DOHH2 (cell line): ENCODE results near the gene ALAS1.

Source experiments
- H3F3A ChIP-seq: fragments of 200-600 bp; sonication (generic), shearing (Covaris generic); 2 replicates; pipeline ENCODE4 v1.6.0; 2016; ENCODE audit warnings: antibody characterized with exemption, mild to moderate bottlenecking; ENCODE audit not compliant: control insufficient read depth, insufficient read depth
- H3K27ac ChIP-seq: fragments of 200-600 bp; sonication (generic); 2 replicates; pipeline ENCODE4 v1.5.1; 2014; ENCODE audit warnings: low read depth, mild to moderate bottlenecking, low read length, moderate library complexity
- H3K27me3 ChIP-seq: fragments of 200-600 bp; sonication (generic); 2 replicates; pipeline ENCODE4 v1.6.1; 2014; ENCODE audit warnings: mild to moderate bottlenecking, low read length, mixed read lengths; ENCODE audit not compliant: control insufficient read depth
- H3K36me3 ChIP-seq: fragments of 200-600 bp; sonication (generic); 2 replicates; pipeline ENCODE4 v1.6.1; 2014; ENCODE audit warnings: mild to moderate bottlenecking, low read length, moderate library complexity, mixed read lengths; ENCODE audit not compliant: control insufficient read depth
- H3K4me1 ChIP-seq: fragments of 200-600 bp; sonication (generic); 2 replicates; pipeline ENCODE4 v1.6.1; 2014; ENCODE audit warnings: mild to moderate bottlenecking, low read length, mixed read lengths; ENCODE audit not compliant: control insufficient read depth
- H3K4me2 ChIP-seq: fragments of 200-600 bp; sonication (generic); 2 replicates; pipeline ENCODE4 v1.6.0; 2014; ENCODE audit warnings: mild to moderate bottlenecking, low read length, moderate library complexity
- H3K4me3 ChIP-seq: fragments of 200-600 bp; sonication (generic); 2 replicates; pipeline ENCODE4 v1.5.1; 2014; ENCODE audit warnings: mild to moderate bottlenecking, low read length, mixed read lengths
- H3K79me2 ChIP-seq: fragments of 200-600 bp; sonication (generic); 2 replicates; pipeline ENCODE4 v1.6.1; 2014; ENCODE audit warnings: mild to moderate bottlenecking, low read length, mixed read lengths; ENCODE audit not compliant: control insufficient read depth
- H3K9me2 ChIP-seq: fragments of 200-600 bp; sonication (generic); replicated peaks from 2 replicates; pipeline ENCODE4 v1.6.1; 2014; ENCODE audit warnings: mild to moderate bottlenecking, low read length, mixed read lengths; ENCODE audit not compliant: control insufficient read depth
- H3K9me3 ChIP-seq: fragments of 200-600 bp; sonication (generic); 2 replicates; pipeline ENCODE4 v1.6.1; 2014; ENCODE audit warnings: antibody characterized with exemption, low read length, mixed read lengths; ENCODE audit not compliant: control insufficient read depth, insufficient read depth
- H4K20me1 ChIP-seq: fragments of 200-600 bp; sonication (generic); 2 replicates; pipeline ENCODE4 v1.6.0; 2014; ENCODE audit warnings: low read depth, mild to moderate bottlenecking, antibody characterized with exemption, low read length, moderate library complexity; ENCODE audit not compliant: control insufficient read depth, insufficient read depth
- CTCF ChIP-seq: fragments of 200-600 bp; sonication (generic); IDR thresholded peaks from one replicate; pipeline ENCODE4 v1.5.1; 2014; ENCODE audit warnings: antibody characterized with exemption, mild to moderate bottlenecking, low read depth, low read length; ENCODE audit not compliant: poor library complexity, severe bottlenecking
- EZH2phosphoT487 ChIP-seq: fragments of 200-600 bp; sonication (generic); IDR thresholded peaks from 2 replicates; pipeline ENCODE4 v1.6.1; 2017; ENCODE audit warnings: borderline replicate concordance, mild to moderate bottlenecking, antibody characterized with exemption, low read length, moderate library complexity, mixed read lengths

The ALAS1 gene

GRCh38 chr3:52203701-52204100, 5.7 kb downstream of the ALAS1 start:
- Histone ChIP-seq H3K27ac (no peak overlapping the region), H3K4me3 (no peak overlapping the region), H3K4me1 (peaks cover 31% of the 10 kb centered on the region), H4K20me1 (no peaks in the 10 kb centered on the region; the same call in 1 of the 2 replicates), H3K9me3 (no peaks in the 10 kb centered on the region), H3K9me2 (no peaks in the 10 kb centered on the region), H3K4me2 (no peak overlapping the region), H3K27me3 (no peaks in the 10 kb centered on the region), H3K79me2 (peaks cover 8% of the 10 kb centered on the region), H3F3A (no peaks in the 10 kb centered on the region), H3K36me3 (peaks cover 92% of the 10 kb centered on the region)
- no peak for TF ChIP-seq CTCF
- no peak for TF ChIP-seq EZH2phosphoT487

GRCh38 chr3:52204337-52205073, 6.5 kb downstream of the ALAS1 start:
- H3K9me3 ChIP-seq, result no peaks in the 10 kb centered on the region
- H3K4me1 ChIP-seq, result peaks cover 23% of the 10 kb centered on the region
- H3K27me3 ChIP-seq, result no peaks in the 10 kb centered on the region
- H3K4me2 ChIP-seq, result no peak overlapping the region
- TF ChIP-seq EZH2phosphoT487 (no peak), CTCF (no peak)
- H3F3A ChIP-seq, result no peaks in the 10 kb centered on the region
- H3K4me3 ChIP-seq, result no peak overlapping the region
- H3K79me2 ChIP-seq, result peaks cover under 1% of the 10 kb centered on the region; the same call in 1 of the 2 replicates
- peaks cover 92% of the 10 kb centered on the region for H3K36me3 ChIP-seq
- H4K20me1 ChIP-seq, result no peaks in the 10 kb centered on the region
- H3K27ac ChIP-seq, result no peak overlapping the region
- H3K9me2 ChIP-seq, result no peaks in the 10 kb centered on the region

- H3F3A ChIP-seq, result no peaks in the 10 kb centered on the region
- H3K9me2 ChIP-seq, result no peaks in the 10 kb centered on the region
- H3K4me3 ChIP-seq, result no peak overlapping the region
- H3K79me2 ChIP-seq, result no peaks in the 10 kb centered on the region
- TF ChIP-seq CTCF, result no peak
- no peak for TF ChIP-seq EZH2phosphoT487
- H4K20me1 ChIP-seq, result no peaks in the 10 kb centered on the region
- H3K4me1 ChIP-seq, result peaks cover 20% of the 10 kb centered on the region
- H3K9me3 ChIP-seq, result no peaks in the 10 kb centered on the region
- peaks cover 93% of the 10 kb centered on the region for H3K36me3 ChIP-seq
- H3K4me2 ChIP-seq, result no peak overlapping the region
- H3K27me3 ChIP-seq, result no peaks in the 10 kb centered on the region
- H3K27ac ChIP-seq, result no peak overlapping the region
These were observed 7.9 kb downstream of the ALAS1 start for GRCh38 chr3:52205727-52206372.
